H1 (cell line): Measurements from ENCODE around the gene ARR3. TPM values are rescaled to one million over a fixed set of nuclear protein-coding genes. Genes with fewer than 3 reads are reported as not detected.

Experiments used
- CTCF ChIA-PET: fragments of 300-600 bp; sonication (Branson Sonifier 250); formaldehyde crosslinking; loops from one replicate; lab custom pipeline; 2021; ENCODE audit not compliant: partially characterized antibody; lab: Charles Lee
- POLR2A ChIA-PET: fragments of 300-600 bp; sonication (Branson Sonifier 250); formaldehyde crosslinking; loops from one replicate; lab custom pipeline; 2021; ENCODE audit warnings: inconsistent platforms; ENCODE audit not compliant: partially characterized antibody; lab: Charles Lee
- DNase-seq, 2 experiments: peaks; one replicate each; pipeline versions ENCODE4 v3.0.0 to v3.0.0-alpha.2; 2010 to 2022; ENCODE audit warnings: low spot score in 2 of 2, low read depth in 1 of 2, mixed read lengths in 1 of 2
- FAIRE-seq: peaks from 2 replicates; lab custom pipeline; 2011; peaks lifted over from hg19 to GRCh38; lab: Jason Lieb, UNC
- H2AFZ ChIP-seq: 2 replicates; pipeline ENCODE4 v1.8.1; 2012; ENCODE audit warnings: low read length, inconsistent platforms
- H2AK5ac ChIP-seq: 2 replicates; pipeline ENCODE4 v1.6.1; 2013; ENCODE audit warnings: low read depth, low read length
- H2BK120ac ChIP-seq: replicated peaks from 2 replicates; pipeline ENCODE3; 2013; ENCODE audit warnings: low read depth, low read length, inconsistent platforms
- H2BK12ac ChIP-seq: 2 replicates; pipeline ENCODE4 v1.6.1; 2013; ENCODE audit warnings: low read depth, low read length
- H2BK15ac ChIP-seq: 2 replicates; pipeline ENCODE4 v1.6.1; 2013; ENCODE audit warnings: low read length
- H2BK20ac ChIP-seq: 2 replicates; pipeline ENCODE4 v1.6.1; 2013; ENCODE audit warnings: low read length
- H2BK5ac ChIP-seq: 2 replicates; pipeline ENCODE4 v1.6.1; 2013; ENCODE audit warnings: low read depth, low read length
- H3K14ac ChIP-seq: 2 replicates; pipeline ENCODE4 v1.6.1; 2013; ENCODE audit warnings: inconsistent platforms; ENCODE audit not compliant: insufficient read length
- H3K18ac ChIP-seq: 2 replicates; pipeline ENCODE4 v1.6.1; 2013; ENCODE audit warnings: low read length; ENCODE audit errors: extremely low read depth
- H3K23ac ChIP-seq: 2 replicates; pipeline ENCODE4 v1.6.1; 2013; ENCODE audit warnings: inconsistent platforms; ENCODE audit not compliant: insufficient read length
- H3K23me2 ChIP-seq: 2 replicates; pipeline ENCODE4 v1.6.1; 2013; ENCODE audit warnings: low read depth, low read length
- H3K27ac ChIP-seq: 2 replicates; pipeline ENCODE4 v1.6.1; 2011; ENCODE audit warnings: low read depth, low read length, inconsistent platforms
- H3K27me3 ChIP-seq, 4 experiments: replicated peaks in 1 of 4; 1 replicate in 1 of 4; 2 replicates in 3 of 4; pipeline versions ENCODE4 v1.6.1 to v1.8.1; 2011 to 2013; ENCODE audit warnings: low read length in 3 of 4, mild to moderate bottlenecking in 3 of 4, inconsistent platforms in 2 of 4, mixed read lengths in 2 of 4, moderate library complexity in 1 of 4; ENCODE audit not compliant: control insufficient read depth in 3 of 4, insufficient read depth in 3 of 4; ENCODE audit errors: extremely low read depth in 1 of 4
- H3K36me3 ChIP-seq, 4 experiments: 2 replicates each; pipeline versions ENCODE4 v1.6.1 to v1.8.1; 2011 to 2013; ENCODE audit warnings: mild to moderate bottlenecking in 4 of 4, low read length in 3 of 4, moderate library complexity in 2 of 4, control low read depth in 1 of 4, inconsistent platforms in 1 of 4; ENCODE audit not compliant: insufficient read depth in 4 of 4, control insufficient read depth in 2 of 4
- H3K4ac ChIP-seq: replicated peaks from 2 replicates; pipeline ENCODE3; 2013; ENCODE audit warnings: low read length, low read depth, mixed read lengths, inconsistent platforms; ENCODE audit not compliant: insufficient read length
- H3K4me1 ChIP-seq, 4 experiments: replicated peaks in 1 of 4; 1 replicate in 1 of 4; 2 replicates in 3 of 4; pipeline versions ENCODE4 v1.6.1 to v1.8.1; 2011 to 2013; ENCODE audit warnings: low read length in 3 of 4, inconsistent platforms in 2 of 4, mixed read lengths in 1 of 4; ENCODE audit not compliant: insufficient read depth in 4 of 4, control insufficient read depth in 3 of 4
- H3K4me2 ChIP-seq, 2 experiments: 2 replicates each; pipeline versions ENCODE4 v1.6.1 to v1.8.1; 2011 to 2013; ENCODE audit warnings: low read depth in 2 of 2, low read length in 2 of 2, control low read depth in 1 of 2, inconsistent platforms in 1 of 2, mild to moderate bottlenecking in 1 of 2; ENCODE audit not compliant: insufficient read depth in 1 of 2
- H3K4me3 ChIP-seq, 4 experiments: fragments of 200-600, 300-600 bp in 1 of 4; sonication (generic), shearing (Covaris generic), sonication (Bioruptor Twin) in 1 of 4; 2 replicates each; pipeline versions ENCODE4 v1.5.1 to v1.8.1; 2011 to 2016; ENCODE audit warnings: low read length in 4 of 4, low read depth in 3 of 4, control low read depth in 2 of 4, inconsistent platforms in 2 of 4, mild to moderate bottlenecking in 2 of 4, mixed read lengths in 1 of 4, moderate library complexity in 1 of 4; ENCODE audit not compliant: insufficient read depth in 2 of 4; ENCODE audit errors: extremely low read depth in 1 of 4
- H3K56ac ChIP-seq: replicated peaks from 2 replicates; pipeline ENCODE3; 2013; ENCODE audit warnings: low read depth, mild to moderate bottlenecking, mixed read lengths, low read length, inconsistent platforms; ENCODE audit not compliant: insufficient read length
- H3K79me1 ChIP-seq: 2 replicates; pipeline ENCODE4 v1.6.1; 2013; ENCODE audit warnings: low read depth, low read length, control low read depth
- H3K79me2 ChIP-seq, 2 experiments: 2 replicates each; pipeline versions ENCODE4 v1.6.1 to v1.8.1; 2012 to 2013; ENCODE audit warnings: low read length in 2 of 2, mild to moderate bottlenecking in 2 of 2, inconsistent platforms in 1 of 2; ENCODE audit not compliant: insufficient read depth in 2 of 2, control insufficient read depth in 1 of 2
- H3K9ac ChIP-seq, 4 experiments: replicated peaks in 1 of 4; 1 replicate in 1 of 4; 2 replicates in 3 of 4; pipeline versions ENCODE4 v1.6.1 to v1.8.1; 2011 to 2013; ENCODE audit warnings: low read depth in 3 of 4, low read length in 3 of 4, control low read depth in 2 of 4, mild to moderate bottlenecking in 2 of 4, moderate library complexity in 2 of 4, inconsistent platforms in 1 of 4; ENCODE audit errors: extremely low read depth in 1 of 4
- H3K9me3 ChIP-seq, 2 experiments: 2 replicates each; pipeline versions ENCODE4 v1.6.1 to v1.8.1; 2012 to 2013; ENCODE audit warnings: mild to moderate bottlenecking in 2 of 2, moderate library complexity in 2 of 2, control low read depth in 1 of 2, inconsistent platforms in 1 of 2, low read depth in 1 of 2, low read length in 1 of 2, mixed read lengths in 1 of 2; ENCODE audit not compliant: insufficient read depth in 2 of 2
- H4K20me1 ChIP-seq, 2 experiments: replicated peaks in 1 of 2; 2 replicates each; pipeline versions ENCODE3 to v1.8.1; 2011 to 2013; ENCODE audit warnings: inconsistent platforms in 2 of 2, low read length in 2 of 2, mild to moderate bottlenecking in 1 of 2; ENCODE audit not compliant: insufficient read depth in 2 of 2, control insufficient read depth in 1 of 2
- H4K5ac ChIP-seq: 2 replicates; pipeline ENCODE4 v1.6.1; 2013; ENCODE audit warnings: low read length, low read depth, mixed read lengths, inconsistent platforms; ENCODE audit not compliant: insufficient read length
- H4K8ac ChIP-seq: 2 replicates; pipeline ENCODE4 v1.8.0; 2013; ENCODE audit warnings: mild to moderate bottlenecking, moderate library complexity, low read length, inconsistent platforms; ENCODE audit not compliant: insufficient read depth; ENCODE audit errors: extremely low read depth
- H4K91ac ChIP-seq: replicated peaks from 2 replicates; pipeline ENCODE3; 2013; ENCODE audit warnings: low read length, mixed read lengths, inconsistent platforms; ENCODE audit not compliant: insufficient read length
- CTBP2 ChIP-seq: IDR thresholded peaks from 2 replicates; pipeline ENCODE4 v1.7.0; 2011; ENCODE audit warnings: borderline replicate concordance, mild to moderate bottlenecking, moderate library complexity, mixed read lengths, low read length; ENCODE audit not compliant: insufficient read depth, insufficient read length
- CTCF ChIP-seq, 3 experiments: IDR thresholded peaks; 1 replicate in 2 of 3; 2 replicates in 1 of 3; pipeline versions ENCODE4 v1.5.1 to v1.6.1; 2011; ENCODE audit warnings: low read length in 3 of 3, mild to moderate bottlenecking in 3 of 3, inconsistent platforms in 2 of 3, low read depth in 1 of 3, moderate library complexity in 1 of 3; ENCODE audit not compliant: insufficient read depth in 1 of 3; ENCODE audit errors: control extremely low read depth in 1 of 3
- JUN ChIP-seq: IDR thresholded peaks from 2 replicates; pipeline ENCODE4 v1.6.1; 2011; ENCODE audit warnings: low read depth, mild to moderate bottlenecking, improper control_type of control experiment, low read length
- JUND ChIP-seq: IDR thresholded peaks from 2 replicates; pipeline ENCODE4 v1.6.1; 2011; ENCODE audit warnings: mild to moderate bottlenecking, improper control_type of control experiment, low read length
- MAX ChIP-seq: IDR thresholded peaks from 2 replicates; pipeline ENCODE4 v1.6.1; 2012; ENCODE audit warnings: inconsistent platforms
- NRF1 ChIP-seq: IDR thresholded peaks from 2 replicates; pipeline ENCODE4 v1.6.1; 2011; ENCODE audit warnings: mild to moderate bottlenecking, low read depth, low read length, improper control_type of control experiment
- SRF ChIP-seq: IDR thresholded peaks from 2 replicates; pipeline ENCODE4 v1.6.1; 2011; ENCODE audit warnings: mild to moderate bottlenecking, low read depth, low read length, moderate library complexity
- TBP ChIP-seq: IDR thresholded peaks from 2 replicates; pipeline ENCODE4 v1.6.1; 2011; ENCODE audit warnings: low read depth, low read length, improper control_type of control experiment
- WGBS, 2 experiments: shearing (Covaris generic) in 1 of 2; methylation state at CpG; one replicate each; pipeline versions ENCODE4 v1.1.6 to v1.1.7; 2013 to 2015; ENCODE audit warnings: low lambda C conversion rate in 2 of 2, mixed read lengths in 2 of 2, inconsistent platforms in 1 of 2, low coverage in 1 of 2, missing lambda C conversion rate in 1 of 2; ENCODE audit not compliant: insufficient replicate concordance in 2 of 2, insufficient coverage in 1 of 2, insufficient read length in 1 of 2; ENCODE audit errors: extremely low coverage in 1 of 2, missing lambda C conversion rate in 1 of 2; 5-methylcytosine and 5-hydroxymethylcytosine counted together
- polyA plus RNA-seq, 7 experiments: library from polyadenylated mRNA; depleted of rRNA in 3 of 7; stranded (reverse) in 5 of 7; unstranded in 2 of 7; fragments of >200 nt in 5 of 7; fragments of 200-250 nt in 2 of 7; gene quantifications; 1 replicate in 5 of 7; 2 replicates in 1 of 7; 4 replicates in 1 of 7; pipeline versions ENCODE4 v1.2.1 to v1.2.3, GENCODE V29; 2011 to 2013; ENCODE audit warnings: missing spikeins in 2 of 7, mixed read lengths in 2 of 7
- total RNA-seq: library from RNA; stranded (reverse); fragmentation: NEBNext Ultra II Directional; extraction: Animal tissue kit (Norgen Biotek cat#: 25700); gene quantifications from 2 replicates; pipeline ENCODE4 v1.2.1, GENCODE V29; 2021
- TF ChIP-seq, protein P1 (sequence below): IDR thresholded peaks from 2 replicates; pipeline ENCODE4 v1.6.1; 2011; ENCODE audit warnings: low read depth, mild to moderate bottlenecking, low read length; ENCODE audit not compliant: insufficient read depth

Gene ARR3
- total and polyA plus RNA-seq, 2 of the 8 experiments (the other 6 are each of a cell fraction or from before 2014, with no cell fraction given) = not detected

- CTCF ChIA-PET = interaction anchor here (1.3 kb wide), 1 partner anchor 17 kb away, joined by 3 read pairs; no protein-coding TSS in a partner anchor
- Histone ChIP-seq H2BK15ac (no peak overlapping the region), H4K20me1 (no peaks in the 10 kb centered on the region), H4K5ac (no peak overlapping the region), H3K79me2 (no peaks in the 10 kb centered on the region), H2BK20ac (no peak overlapping the region), H2BK5ac (no peak overlapping the region), H4K91ac (no peak overlapping the region), H3K9me3 (peaks cover 0 to 5% of the 10 kb centered on the region in 2 experiments; a peak in 1 of 4 replicates), H3K56ac (no peak overlapping the region), H3K27me3 (no peaks in the 10 kb centered on the region), H3K36me3 (no peaks in the 10 kb centered on the region), H4K8ac (no peak overlapping the region), H3K18ac (no peak overlapping the region), H3K23ac (no peak overlapping the region), H3K4me3 (no peak overlapping the region), H2BK12ac (no peak overlapping the region), H2AFZ (no peak overlapping the region), H2AK5ac (no peak overlapping the region), H3K4ac (no peak overlapping the region), H3K23me2 (no peaks in the 10 kb centered on the region), H2BK120ac (no peak overlapping the region), H3K27ac (no peak overlapping the region), H3K79me1 (no peaks in the 10 kb centered on the region), H3K9ac (no peak overlapping the region), H3K14ac (no peak overlapping the region), H3K4me1 (no peaks in the 10 kb centered on the region), H3K4me2 (no peak overlapping the region)
- POLR2A ChIA-PET = no interaction called here
- 88% methylated on average over 5 of the region's 5 CpGs; no CpG with 5 or more reads in 1 of the 2 experiments for WGBS, 2 experiments
- DNase-seq = no peak
- no peak for FAIRE-seq
- TF ChIP-seq CTCF (IDR thresholded peaks at IDR 0.05; ENCODE audit: control extremely low read depth in 1 of 3, insufficient read depth in 1 of 3, low read depth in 1 of 3, low read length in 3 of 3) (no peak), JUND (no peak), CTBP2 (no peak), SRF (no peak), MAX (no peak), JUN (no peak), NRF1 (no peak), TBP (no peak)
- TF ChIP-seq, protein P1, sequence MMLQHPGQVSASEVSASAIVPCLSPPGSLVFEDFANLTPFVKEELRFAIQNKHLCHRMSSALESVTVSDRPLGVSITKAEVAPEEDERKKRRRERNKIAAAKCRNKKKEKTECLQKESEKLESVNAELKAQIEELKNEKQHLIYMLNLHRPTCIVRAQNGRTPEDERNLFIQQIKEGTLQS = no peak
Observed at GRCh38 chrX:70219938-70220764, 48.0 kb upstream of the ARR3 start.
